Measurements from ENCODE around the gene NRF1. TPM values are rescaled to one million over a fixed set of nuclear protein-coding genes. Genes with fewer than 3 reads are reported as not detected.

Gene NRF1
- total RNA-seq, 2 experiments from 2014 or later: 17.9 to 20.4 TPM

DNA sequence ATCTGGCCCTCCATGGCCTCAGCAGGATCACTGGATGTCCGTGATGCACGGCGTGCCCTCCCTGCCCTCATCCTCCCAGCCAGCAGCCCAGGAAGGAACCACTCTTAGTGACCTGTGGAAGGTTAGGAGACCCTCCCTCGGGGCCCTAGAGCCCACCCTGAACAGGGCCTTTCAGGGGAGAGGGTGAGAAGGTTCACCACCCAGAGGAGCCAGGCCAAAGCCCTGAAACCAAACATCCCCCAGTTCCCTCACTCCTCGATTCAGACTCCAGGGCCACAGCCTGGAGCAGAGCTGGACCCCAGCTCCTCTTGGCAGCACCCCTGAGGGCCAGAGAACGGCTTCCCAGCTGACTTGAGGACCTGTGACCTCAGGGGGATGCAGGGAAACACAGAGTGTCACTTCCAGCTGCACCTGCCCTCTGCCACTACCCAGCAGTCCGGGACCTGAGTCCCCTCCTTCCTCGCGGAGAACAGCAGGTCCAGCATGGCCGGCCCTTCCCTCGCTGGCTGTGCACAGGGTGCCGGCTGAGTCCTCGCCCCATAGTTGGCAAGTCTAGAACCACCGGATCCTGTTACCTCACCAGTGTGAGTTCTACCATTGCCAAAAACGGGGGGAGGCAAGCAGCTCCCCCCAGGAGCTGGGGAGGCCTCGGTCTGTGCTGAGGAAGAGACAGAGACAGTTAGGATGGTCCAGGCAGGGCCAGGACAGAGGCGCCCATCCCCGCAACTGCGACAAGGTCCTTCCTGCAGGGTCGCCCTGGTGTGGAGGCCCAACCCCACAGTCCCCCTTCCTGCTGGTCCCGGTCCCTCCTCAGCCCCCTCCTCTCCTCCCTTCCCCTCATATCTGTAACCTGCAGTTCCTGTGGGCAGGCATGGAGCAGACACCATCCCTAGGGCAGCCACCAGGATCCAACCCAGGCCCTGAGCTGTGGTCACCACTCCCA lies 158.6 kb downstream of the NRF1 start:
- no peaks in the 10 kb centered on the region for H3K9me3 Mint-ChIP-seq
- no peak overlapping the region for H3K27ac Mint-ChIP-seq
- DNase-seq: no peak
- H3K27me3 Mint-ChIP-seq: peaks cover 4% of the 10 kb centered on the region
- H3K4me1 Mint-ChIP-seq: no peaks in the 10 kb centered on the region
- H3K36me3 Mint-ChIP-seq: no peaks in the 10 kb centered on the region
- H3K4me3 Mint-ChIP-seq: no peak overlapping the region

DNA sequence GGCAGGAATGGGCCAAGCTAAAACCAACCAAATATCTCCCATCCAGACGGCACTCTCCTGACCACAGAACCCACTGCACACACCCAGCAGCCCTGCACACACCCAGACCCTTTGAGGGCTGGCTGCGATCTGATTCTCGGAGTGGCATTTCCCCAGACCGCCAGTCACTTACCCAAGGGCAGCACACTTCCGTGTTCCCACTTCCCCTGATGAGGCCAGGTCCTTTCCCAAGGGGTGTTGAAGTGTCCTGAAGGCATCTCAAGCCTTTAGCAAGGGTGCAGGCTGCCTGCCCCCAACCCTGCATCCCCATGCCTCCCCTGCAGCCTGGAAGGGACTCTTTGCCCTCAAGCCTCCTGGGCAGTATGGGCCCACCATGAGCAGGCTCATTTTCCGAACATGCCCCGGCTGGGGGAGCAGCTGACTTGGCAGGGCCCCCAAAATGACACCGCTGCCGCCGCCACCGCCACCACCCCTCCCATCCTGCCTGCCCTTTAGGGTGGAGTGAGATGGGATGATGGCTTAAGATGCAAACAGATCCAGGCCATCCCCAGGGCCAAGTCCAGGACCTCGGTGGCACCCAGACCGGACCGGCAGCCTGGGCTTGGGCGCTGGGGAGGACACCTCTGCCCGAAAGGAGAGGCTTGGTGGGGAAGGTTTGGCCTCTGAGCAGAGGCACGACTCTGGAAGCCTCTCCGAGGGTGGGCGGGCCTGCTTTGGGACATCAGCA lies 159.8 kb downstream of the NRF1 start:
- no peak for DNase-seq
- no peaks in the 10 kb centered on the region for H3K4me1 Mint-ChIP-seq
- H3K27me3 Mint-ChIP-seq: peaks cover 4% of the 10 kb centered on the region
- no peaks in the 10 kb centered on the region for H3K9me3 Mint-ChIP-seq
- no peak overlapping the region for H3K4me3 Mint-ChIP-seq
- H3K27ac Mint-ChIP-seq: no peak overlapping the region
- H3K36me3 Mint-ChIP-seq: no peaks in the 10 kb centered on the region

DNA sequence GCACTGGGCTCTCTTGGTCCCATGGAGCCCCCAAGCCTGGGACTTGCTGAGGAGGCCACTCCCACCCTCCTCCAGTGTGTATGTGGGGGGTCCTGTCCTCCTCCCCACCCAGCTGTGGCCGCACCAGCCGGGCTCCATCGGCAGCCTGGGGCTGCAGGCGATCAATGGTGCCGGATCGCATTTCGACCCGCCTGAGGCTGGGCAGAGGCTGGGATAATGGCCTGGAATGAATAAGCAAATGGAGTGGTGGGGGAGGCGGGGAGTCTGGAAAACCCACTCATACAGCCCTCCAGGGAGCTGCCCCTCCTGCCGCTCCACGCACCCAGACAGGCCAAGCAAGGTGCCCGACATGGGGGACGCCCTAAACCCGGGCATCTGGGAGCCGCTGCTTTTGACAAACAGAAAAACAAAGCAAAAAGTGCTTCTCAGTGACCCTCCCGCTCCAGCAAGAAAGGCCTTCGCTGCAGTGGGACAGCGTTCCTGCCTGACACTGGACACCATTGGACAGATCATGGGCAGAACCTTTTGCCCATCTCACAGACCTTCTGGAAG lies 160.5 kb downstream of the NRF1 start:
- Mint-ChIP-seq H3K36me3 (no peaks in the 10 kb centered on the region), H3K9me3 (no peaks in the 10 kb centered on the region), H3K4me3 (no peak overlapping the region), H3K4me1 (no peaks in the 10 kb centered on the region), H3K27me3 (peaks cover 8% of the 10 kb centered on the region), H3K27ac (no peak overlapping the region)
- DNase-seq: no peak

- no peak for DNase-seq
- Mint-ChIP-seq H3K9me3 (no peaks in the 10 kb centered on the region), H3K27me3 (peaks cover 15% of the 10 kb centered on the region), H3K4me1 (no peaks in the 10 kb centered on the region), H3K4me3 (no peak overlapping the region), H3K36me3 (no peaks in the 10 kb centered on the region), H3K27ac (no peak overlapping the region)
Measured at GRCh38 chr7:129772646-129773280, 161.2 kb downstream of the NRF1 start.

- Mint-ChIP-seq H3K4me1 (no peaks in the 10 kb centered on the region), H3K36me3 (no peaks in the 10 kb centered on the region), H3K27ac (no peak overlapping the region), H3K4me3 (no peak overlapping the region), H3K9me3 (no peaks in the 10 kb centered on the region), H3K27me3 (peaks cover 21% of the 10 kb centered on the region)
- no peak for DNase-seq
Measured at GRCh38 chr7:129773328-129773731, 161.8 kb downstream of the NRF1 start.

- H3K27ac Mint-ChIP-seq: no peak overlapping the region
- peaks cover 27% of the 10 kb centered on the region for H3K27me3 Mint-ChIP-seq
- no peaks in the 10 kb centered on the region for H3K4me1 Mint-ChIP-seq
- no peaks in the 10 kb centered on the region for H3K9me3 Mint-ChIP-seq
- no peak overlapping the region for H3K4me3 Mint-ChIP-seq
- DNase-seq: no peak
- no peaks in the 10 kb centered on the region for H3K36me3 Mint-ChIP-seq
Measured at GRCh38 chr7:129773871-129774270, 162.4 kb downstream of the NRF1 start.

GRCh38 chr7:129774359-129774758 lies 162.8 kb downstream of the NRF1 start:
- peaks cover 29% of the 10 kb centered on the region for H3K27me3 Mint-ChIP-seq
- H3K36me3 Mint-ChIP-seq: no peaks in the 10 kb centered on the region
- no peak for DNase-seq
- H3K4me3 Mint-ChIP-seq: no peak overlapping the region
- no peaks in the 10 kb centered on the region for H3K9me3 Mint-ChIP-seq
- H3K4me1 Mint-ChIP-seq: no peaks in the 10 kb centered on the region
- H3K27ac Mint-ChIP-seq: no peak overlapping the region

- Mint-ChIP-seq H3K27ac (no peak overlapping the region), H3K4me1 (no peaks in the 10 kb centered on the region), H3K9me3 (no peaks in the 10 kb centered on the region), H3K4me3 (no peak overlapping the region), H3K36me3 (no peaks in the 10 kb centered on the region), H3K27me3 (peaks cover 29% of the 10 kb centered on the region)
- no peak for DNase-seq
Measured at GRCh38 chr7:129774871-129775694, 163.6 kb downstream of the NRF1 start.

GRCh38 chr7:129775695-129776361 lies 164.3 kb downstream of the NRF1 start:
- Mint-ChIP-seq H3K27ac (no peak overlapping the region), H3K27me3 (peaks cover 29% of the 10 kb centered on the region), H3K4me1 (no peaks in the 10 kb centered on the region), H3K36me3 (no peaks in the 10 kb centered on the region), H3K4me3 (no peak overlapping the region), H3K9me3 (no peaks in the 10 kb centered on the region)
- no peak for DNase-seq

GRCh38 chr7:129776362-129776722 lies 164.8 kb downstream of the NRF1 start:
- DNase-seq: no peak
- H3K4me3 Mint-ChIP-seq: no peak overlapping the region
- H3K27me3 Mint-ChIP-seq: peaks cover 35% of the 10 kb centered on the region
- H3K27ac Mint-ChIP-seq: no peak overlapping the region
- peaks cover 5% of the 10 kb centered on the region for H3K4me1 Mint-ChIP-seq
- H3K36me3 Mint-ChIP-seq: no peaks in the 10 kb centered on the region
- H3K9me3 Mint-ChIP-seq: no peaks in the 10 kb centered on the region

DNA sequence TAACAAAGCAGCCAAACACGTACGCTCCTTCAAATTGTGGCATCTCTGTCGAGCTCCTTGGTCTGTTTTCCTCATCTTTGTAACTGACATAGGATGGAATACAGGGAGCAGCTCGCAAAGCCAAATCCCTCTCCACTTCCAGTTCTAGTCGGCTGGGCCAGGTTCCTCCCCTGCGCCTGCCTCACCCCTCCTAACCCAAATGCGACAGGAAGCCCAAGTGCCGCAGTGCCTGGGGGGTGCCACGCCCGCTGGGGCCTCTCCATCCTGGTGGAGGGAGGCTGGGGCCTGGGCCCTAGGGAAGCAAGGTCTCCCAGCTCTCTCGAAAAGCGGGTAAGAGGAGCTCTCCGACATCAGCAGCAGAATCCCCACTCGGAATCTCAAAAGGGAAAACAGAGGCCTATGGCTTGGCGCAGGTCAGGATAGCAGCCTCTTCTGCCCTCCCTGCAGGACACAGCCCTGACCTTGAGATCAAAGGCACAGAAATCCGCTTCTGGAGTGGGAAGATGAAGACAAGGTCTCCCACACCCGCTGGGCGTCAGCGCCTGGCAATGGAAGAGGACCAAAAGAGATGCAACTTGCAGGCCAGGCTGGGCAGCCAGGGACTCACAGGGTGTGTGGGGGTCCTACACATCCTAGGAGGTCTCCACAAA lies 165.8 kb downstream of the NRF1 start:
- Mint-ChIP-seq H3K27ac (no peak overlapping the region), H3K27me3 (peaks cover 42% of the 10 kb centered on the region), H3K4me1 (peaks cover 10% of the 10 kb centered on the region), H3K9me3 (no peaks in the 10 kb centered on the region), H3K4me3 (no peak overlapping the region), H3K36me3 (no peaks in the 10 kb centered on the region)
- no peak for DNase-seq

- peaks cover 18% of the 10 kb centered on the region for H3K4me1 Mint-ChIP-seq
- no peaks in the 10 kb centered on the region for H3K36me3 Mint-ChIP-seq
- DNase-seq: no peak
- no peak overlapping the region for H3K4me3 Mint-ChIP-seq
- H3K27ac Mint-ChIP-seq: no peak overlapping the region
- peaks cover 51% of the 10 kb centered on the region for H3K27me3 Mint-ChIP-seq
- no peaks in the 10 kb centered on the region for H3K9me3 Mint-ChIP-seq
Measured at GRCh38 chr7:129777993-129778769, 166.7 kb downstream of the NRF1 start.
